ENCODE measurements around the gene AATF.

DNA sequence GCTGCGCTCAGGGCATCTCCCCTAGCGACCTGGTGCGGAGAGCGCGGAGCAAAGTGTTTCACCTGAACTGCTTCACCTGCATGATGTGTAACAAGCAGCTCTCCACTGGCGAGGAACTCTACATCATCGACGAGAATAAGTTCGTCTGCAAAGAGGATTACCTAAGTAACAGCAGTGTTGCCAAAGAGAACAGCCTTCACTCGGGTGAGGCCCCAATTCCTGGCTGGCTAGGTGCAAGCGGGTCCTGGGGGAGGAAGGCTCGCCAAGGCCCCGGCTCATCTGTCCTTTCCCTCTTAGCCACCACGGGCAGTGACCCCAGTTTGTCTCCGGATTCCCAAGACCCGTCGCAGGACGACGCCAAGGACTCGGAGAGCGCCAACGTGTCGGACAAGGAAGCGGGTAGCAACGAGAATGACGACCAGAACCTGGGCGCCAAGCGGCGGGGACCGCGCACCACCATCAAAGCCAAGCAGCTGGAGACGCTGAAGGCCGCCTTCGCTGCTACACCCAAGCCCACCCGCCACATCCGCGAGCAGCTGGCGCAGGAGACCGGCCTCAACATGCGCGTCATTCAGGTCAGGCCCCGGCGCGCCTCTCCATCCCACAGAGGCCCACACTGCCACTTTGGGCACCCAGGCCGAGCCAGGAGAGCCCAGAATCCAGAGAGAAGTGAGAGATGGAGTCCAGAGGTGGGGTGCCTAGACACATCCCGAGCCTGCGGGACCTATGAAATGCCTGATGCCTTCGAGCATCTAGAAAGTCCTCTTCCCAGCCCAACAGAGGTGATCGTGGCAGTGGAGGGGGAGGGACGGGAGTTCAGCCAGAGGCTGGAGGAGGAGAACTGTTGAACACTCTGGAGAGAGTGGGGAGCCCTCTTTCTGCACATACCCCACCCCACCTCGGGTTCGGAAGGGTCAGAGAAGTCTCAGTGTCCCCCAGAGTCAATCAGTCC, 8.2 kb upstream of the AATF start:
- TF ChIP-seq, protein P1, sequence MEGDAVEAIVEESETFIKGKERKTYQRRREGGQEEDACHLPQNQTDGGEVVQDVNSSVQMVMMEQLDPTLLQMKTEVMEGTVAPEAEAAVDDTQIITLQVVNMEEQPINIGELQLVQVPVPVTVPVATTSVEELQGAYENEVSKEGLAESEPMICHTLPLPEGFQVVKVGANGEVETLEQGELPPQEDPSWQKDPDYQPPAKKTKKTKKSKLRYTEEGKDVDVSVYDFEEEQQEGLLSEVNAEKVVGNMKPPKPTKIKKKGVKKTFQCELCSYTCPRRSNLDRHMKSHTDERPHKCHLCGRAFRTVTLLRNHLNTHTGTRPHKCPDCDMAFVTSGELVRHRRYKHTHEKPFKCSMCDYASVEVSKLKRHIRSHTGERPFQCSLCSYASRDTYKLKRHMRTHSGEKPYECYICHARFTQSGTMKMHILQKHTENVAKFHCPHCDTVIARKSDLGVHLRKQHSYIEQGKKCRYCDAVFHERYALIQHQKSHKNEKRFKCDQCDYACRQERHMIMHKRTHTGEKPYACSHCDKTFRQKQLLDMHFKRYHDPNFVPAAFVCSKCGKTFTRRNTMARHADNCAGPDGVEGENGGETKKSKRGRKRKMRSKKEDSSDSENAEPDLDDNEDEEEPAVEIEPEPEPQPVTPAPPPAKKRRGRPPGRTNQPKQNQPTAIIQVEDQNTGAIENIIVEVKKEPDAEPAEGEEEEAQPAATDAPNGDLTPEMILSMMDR (conservative IDR thresholded peaks at IDR 0.05; ENCODE audit: low read length), result no peak
- TF ChIP-seq EZH2phosphoT487 (IDR thresholded peaks at IDR 0.05; ENCODE audit: borderline replicate concordance), result no peak

All from Loucy (cell line).